Measurements from ENCODE around the gene RAD51B. TPM values are rescaled to one million over a fixed set of nuclear protein-coding genes. Genes with fewer than 3 reads are reported as not detected.

Gene RAD51B
- total RNA-seq, 1 experiment from 2014 or later, result 103 TPM

- in situ Hi-C loops (cut with HindIII; ENCODE audit: low sequenced_read_pairs), result no loop called here
- no peak for DNase-seq (ENCODE audit: low spot score)
Measured at GRCh38 chr14:67938071-67938470, 118.5 kb downstream of the RAD51B start.

GRCh38 chr14:67940486-67941455 is 121.2 kb downstream of the RAD51B start:
- in situ Hi-C loops (cut with HindIII; ENCODE audit: low sequenced_read_pairs), result no loop called here
- DNase-seq (ENCODE audit: low spot score), result peak; percentile 50

- peak; percentile 61 for DNase-seq (ENCODE audit: low spot score)
- in situ Hi-C loops (cut with HindIII; ENCODE audit: low sequenced_read_pairs), result no loop called here
Measured at GRCh38 chr14:67941456-67942018, 122.0 kb downstream of the RAD51B start.

- in situ Hi-C loops (cut with HindIII; ENCODE audit: low sequenced_read_pairs), result no loop called here
- no peak for DNase-seq (ENCODE audit: low spot score)
Measured at GRCh38 chr14:67942080-67942710, 122.6 kb downstream of the RAD51B start.

- DNase-seq (ENCODE audit: low spot score), result peak; percentile 66
- in situ Hi-C loops (cut with HindIII; ENCODE audit: low sequenced_read_pairs), result no loop called here
Measured at GRCh38 chr14:67943947-67944346, 124.4 kb downstream of the RAD51B start.

GRCh38 chr14:67944605-67945004 is 125.0 kb downstream of the RAD51B start:
- DNase-seq (ENCODE audit: low spot score), result no peak
- in situ Hi-C loops (cut with HindIII; ENCODE audit: low sequenced_read_pairs), result no loop called here

- no peak for DNase-seq (ENCODE audit: low spot score)
- in situ Hi-C loops (cut with HindIII; ENCODE audit: low sequenced_read_pairs), result no loop called here
Measured at GRCh38 chr14:67949771-67950170, 130.2 kb downstream of the RAD51B start.

- DNase-seq (ENCODE audit: low spot score), result no peak
- in situ Hi-C loops (cut with HindIII; ENCODE audit: low sequenced_read_pairs), result no loop called here
Measured at GRCh38 chr14:67950386-67950785, 130.8 kb downstream of the RAD51B start.

GRCh38 chr14:67951529-67952135 is 132.1 kb downstream of the RAD51B start:
- DNase-seq (ENCODE audit: low spot score), result no peak
- in situ Hi-C loops (cut with HindIII; ENCODE audit: low sequenced_read_pairs), result no loop called here

- no peak for DNase-seq (ENCODE audit: low spot score)
- in situ Hi-C loops (cut with HindIII; ENCODE audit: low sequenced_read_pairs), result no loop called here
Measured at GRCh38 chr14:67952381-67952780, 132.8 kb downstream of the RAD51B start.

- no peak for DNase-seq (ENCODE audit: low spot score)
- in situ Hi-C loops (cut with HindIII; ENCODE audit: low sequenced_read_pairs), result no loop called here
Measured at GRCh38 chr14:67952786-67953185, 133.2 kb downstream of the RAD51B start.

- in situ Hi-C loops (cut with HindIII; ENCODE audit: low sequenced_read_pairs), result no loop called here
- no peak for DNase-seq (ENCODE audit: low spot score)
Measured at GRCh38 chr14:67955261-67955660, 135.7 kb downstream of the RAD51B start.

- in situ Hi-C loops (cut with HindIII; ENCODE audit: low sequenced_read_pairs), result no loop called here
- DNase-seq (ENCODE audit: low spot score), result no peak
Measured at GRCh38 chr14:67957946-67958345, 138.4 kb downstream of the RAD51B start.

- no peak for DNase-seq (ENCODE audit: low spot score)
- in situ Hi-C loops (cut with HindIII; ENCODE audit: low sequenced_read_pairs), result no loop called here
Measured at GRCh38 chr14:67961676-67962075, 142.1 kb downstream of the RAD51B start.

- no peak for DNase-seq (ENCODE audit: low spot score)
- in situ Hi-C loops (cut with HindIII; ENCODE audit: low sequenced_read_pairs), result no loop called here
Measured at GRCh38 chr14:67962215-67962644, 142.7 kb downstream of the RAD51B start.

GRCh38 chr14:67963545-67963944 is 144.0 kb downstream of the RAD51B start:
- DNase-seq (ENCODE audit: low spot score), result no peak
- in situ Hi-C loops (cut with HindIII; ENCODE audit: low sequenced_read_pairs), result no loop called here

- in situ Hi-C loops (cut with HindIII; ENCODE audit: low sequenced_read_pairs), result no loop called here
- DNase-seq (ENCODE audit: low spot score), result no peak
Measured at GRCh38 chr14:67963960-67964812, 144.6 kb downstream of the RAD51B start.

GRCh38 chr14:67965696-67966095 is 146.1 kb downstream of the RAD51B start:
- in situ Hi-C loops (cut with HindIII; ENCODE audit: low sequenced_read_pairs), result no loop called here
- no peak for DNase-seq (ENCODE audit: low spot score)

GRCh38 chr14:67967206-67967605 is 147.6 kb downstream of the RAD51B start:
- no peak for DNase-seq (ENCODE audit: low spot score)
- in situ Hi-C loops (cut with HindIII; ENCODE audit: low sequenced_read_pairs), result no loop called here
